ENCODE measurements around the gene ANKRD44.

DNA sequence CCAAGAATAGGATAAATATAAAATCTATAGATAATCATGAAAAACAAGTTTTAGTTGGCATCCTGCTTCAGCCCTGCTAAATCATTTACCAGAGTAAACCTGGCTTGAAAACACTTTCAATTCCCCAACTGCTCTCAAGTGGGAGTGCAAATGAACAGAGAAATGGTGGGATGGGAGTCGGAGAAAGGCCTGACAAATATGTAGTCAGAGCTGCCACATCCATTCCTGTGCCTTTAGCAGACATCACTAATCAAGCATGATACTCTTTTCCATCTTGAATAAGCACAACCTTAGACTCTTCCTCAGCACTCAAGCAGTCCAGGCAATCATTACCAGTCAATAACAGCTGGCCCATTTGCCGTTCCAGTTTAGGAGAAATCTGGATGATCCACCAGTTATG, 101.3 kb downstream of the ANKRD44 start:
- TF ChIP-seq, protein P1, sequence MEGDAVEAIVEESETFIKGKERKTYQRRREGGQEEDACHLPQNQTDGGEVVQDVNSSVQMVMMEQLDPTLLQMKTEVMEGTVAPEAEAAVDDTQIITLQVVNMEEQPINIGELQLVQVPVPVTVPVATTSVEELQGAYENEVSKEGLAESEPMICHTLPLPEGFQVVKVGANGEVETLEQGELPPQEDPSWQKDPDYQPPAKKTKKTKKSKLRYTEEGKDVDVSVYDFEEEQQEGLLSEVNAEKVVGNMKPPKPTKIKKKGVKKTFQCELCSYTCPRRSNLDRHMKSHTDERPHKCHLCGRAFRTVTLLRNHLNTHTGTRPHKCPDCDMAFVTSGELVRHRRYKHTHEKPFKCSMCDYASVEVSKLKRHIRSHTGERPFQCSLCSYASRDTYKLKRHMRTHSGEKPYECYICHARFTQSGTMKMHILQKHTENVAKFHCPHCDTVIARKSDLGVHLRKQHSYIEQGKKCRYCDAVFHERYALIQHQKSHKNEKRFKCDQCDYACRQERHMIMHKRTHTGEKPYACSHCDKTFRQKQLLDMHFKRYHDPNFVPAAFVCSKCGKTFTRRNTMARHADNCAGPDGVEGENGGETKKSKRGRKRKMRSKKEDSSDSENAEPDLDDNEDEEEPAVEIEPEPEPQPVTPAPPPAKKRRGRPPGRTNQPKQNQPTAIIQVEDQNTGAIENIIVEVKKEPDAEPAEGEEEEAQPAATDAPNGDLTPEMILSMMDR (IDR thresholded peaks at IDR 0.05): no peak
- TF ChIP-seq, protein P2, sequence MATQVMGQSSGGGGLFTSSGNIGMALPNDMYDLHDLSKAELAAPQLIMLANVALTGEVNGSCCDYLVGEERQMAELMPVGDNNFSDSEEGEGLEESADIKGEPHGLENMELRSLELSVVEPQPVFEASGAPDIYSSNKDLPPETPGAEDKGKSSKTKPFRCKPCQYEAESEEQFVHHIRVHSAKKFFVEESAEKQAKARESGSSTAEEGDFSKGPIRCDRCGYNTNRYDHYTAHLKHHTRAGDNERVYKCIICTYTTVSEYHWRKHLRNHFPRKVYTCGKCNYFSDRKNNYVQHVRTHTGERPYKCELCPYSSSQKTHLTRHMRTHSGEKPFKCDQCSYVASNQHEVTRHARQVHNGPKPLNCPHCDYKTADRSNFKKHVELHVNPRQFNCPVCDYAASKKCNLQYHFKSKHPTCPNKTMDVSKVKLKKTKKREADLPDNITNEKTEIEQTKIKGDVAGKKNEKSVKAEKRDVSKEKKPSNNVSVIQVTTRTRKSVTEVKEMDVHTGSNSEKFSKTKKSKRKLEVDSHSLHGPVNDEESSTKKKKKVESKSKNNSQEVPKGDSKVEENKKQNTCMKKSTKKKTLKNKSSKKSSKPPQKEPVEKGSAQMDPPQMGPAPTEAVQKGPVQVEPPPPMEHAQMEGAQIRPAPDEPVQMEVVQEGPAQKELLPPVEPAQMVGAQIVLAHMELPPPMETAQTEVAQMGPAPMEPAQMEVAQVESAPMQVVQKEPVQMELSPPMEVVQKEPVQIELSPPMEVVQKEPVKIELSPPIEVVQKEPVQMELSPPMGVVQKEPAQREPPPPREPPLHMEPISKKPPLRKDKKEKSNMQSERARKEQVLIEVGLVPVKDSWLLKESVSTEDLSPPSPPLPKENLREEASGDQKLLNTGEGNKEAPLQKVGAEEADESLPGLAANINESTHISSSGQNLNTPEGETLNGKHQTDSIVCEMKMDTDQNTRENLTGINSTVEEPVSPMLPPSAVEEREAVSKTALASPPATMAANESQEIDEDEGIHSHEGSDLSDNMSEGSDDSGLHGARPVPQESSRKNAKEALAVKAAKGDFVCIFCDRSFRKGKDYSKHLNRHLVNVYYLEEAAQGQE (IDR thresholded peaks at IDR 0.05; ENCODE audit: insufficient read depth in 1 of 2, low read depth in 2 of 2, low read length in 1 of 2): no peak
- no peak for TF ChIP-seq POLR2AphosphoS5 (IDR thresholded peaks at IDR 0.05; ENCODE audit: low read depth, low read length)
